SU-DHL-6 (cell line): ENCODE data around the gene CHST15.

Experiments used
- H2AFZ ChIP-seq: fragments of 200-600 bp; sonication (generic); 2 replicates; pipeline ENCODE4 v1.6.1; 2014; ENCODE audit warnings: low read depth, mild to moderate bottlenecking, moderate library complexity, mixed read lengths, antibody characterized with exemption, low read length; ENCODE audit not compliant: severe bottlenecking
- H3F3A ChIP-seq: fragments of 200-600 bp; shearing (Covaris generic); 2 replicates; pipeline ENCODE4 v1.6.0; 2016; ENCODE audit warnings: antibody characterized with exemption, mild to moderate bottlenecking; ENCODE audit not compliant: insufficient read depth
- H3K27ac ChIP-seq: fragments of 200-600 bp; sonication (generic); 2 replicates; pipeline ENCODE4 v1.5.1; 2016; ENCODE audit warnings: low read depth, mild to moderate bottlenecking, low read length, moderate library complexity, mixed read lengths
- H3K27me3 ChIP-seq: fragments of 200-600 bp; sonication (generic), shearing (Covaris generic); 2 replicates; pipeline ENCODE4 v1.6.0; 2014; ENCODE audit warnings: mild to moderate bottlenecking, low read length
- H3K36me3 ChIP-seq: fragments of 200-600 bp; sonication (generic); 2 replicates; pipeline ENCODE4 v1.6.1; 2014; ENCODE audit warnings: mild to moderate bottlenecking, low read length, mixed read lengths
- H3K4me2 ChIP-seq: fragments of 300-600, 200-600 bp; shearing (Covaris generic), sonication (generic); 2 replicates; pipeline ENCODE4 v1.6.0; 2014; ENCODE audit warnings: low read length, low read depth, mild to moderate bottlenecking; ENCODE audit not compliant: poor library complexity, severe bottlenecking
- H3K4me3 ChIP-seq: fragments of 200-600 bp; sonication (generic); 2 replicates; pipeline ENCODE4 v1.5.1; 2014; ENCODE audit warnings: antibody characterized with exemption, low read length, mild to moderate bottlenecking, mixed read lengths; ENCODE audit not compliant: insufficient read depth, poor library complexity, severe bottlenecking
- H3K79me2 ChIP-seq: fragments of 200-600 bp; sonication (generic); 2 replicates; pipeline ENCODE4 v1.6.1; 2014; ENCODE audit warnings: mild to moderate bottlenecking, low read length, moderate library complexity; ENCODE audit not compliant: insufficient read depth
- H3K9ac ChIP-seq: fragments of 200-600 bp; sonication (generic); 2 replicates; pipeline ENCODE4 v1.7.0; 2014; ENCODE audit warnings: mild to moderate bottlenecking, low read length
- H3K9me2 ChIP-seq: fragments of 200-600 bp; sonication (generic); replicated peaks from 2 replicates; pipeline ENCODE4 v1.6.1; 2014; ENCODE audit warnings: low read length; ENCODE audit not compliant: insufficient read depth
- H3K9me3 ChIP-seq: fragments of 200-600 bp; sonication (generic); 2 replicates; pipeline ENCODE4 v1.6.1; 2014; ENCODE audit warnings: low read length, mixed read lengths; ENCODE audit not compliant: insufficient read depth
- H4K20me1 ChIP-seq: fragments of 200-600 bp; sonication (generic); 2 replicates; pipeline ENCODE4 v1.6.1; 2014; ENCODE audit warnings: low read depth, mild to moderate bottlenecking, antibody characterized with exemption, low read length, moderate library complexity, mixed read lengths
- CTCF ChIP-seq: fragments of 200-600 bp; sonication (generic); IDR thresholded peaks from one replicate; pipeline ENCODE4 v1.5.1; 2017; ENCODE audit warnings: antibody characterized with exemption, mild to moderate bottlenecking, low read length, moderate library complexity; ENCODE audit not compliant: insufficient read depth, poor library complexity, severe bottlenecking
- EZH2phosphoT487 ChIP-seq: fragments of 200-600 bp; sonication (generic), shearing (Covaris generic); conservative IDR thresholded peaks from 2 replicates; pipeline ENCODE4 v1.6.1; 2018; ENCODE audit warnings: mild to moderate bottlenecking, antibody characterized with exemption, low read length, moderate library complexity, mixed read lengths

CHST15 gene

GRCh38 chr10:124127965-124128810, 34.8 kb upstream of the CHST15 start:
- no peak for TF ChIP-seq CTCF
- TF ChIP-seq EZH2phosphoT487 = no peak
- H3K4me2 ChIP-seq = no peak overlapping the region
- H4K20me1 ChIP-seq = no peaks in the 10 kb centered on the region

GRCh38 chr10:124127563-124127962, 34.2 kb upstream of the CHST15 start:
- Histone ChIP-seq H3K9me2 (no peaks in the 10 kb centered on the region), H3K36me3 (no peaks in the 10 kb centered on the region), H3K27me3 (no peaks in the 10 kb centered on the region), H4K20me1 (no peaks in the 10 kb centered on the region), H3F3A (peaks cover 6% of the 10 kb centered on the region; the same call in 1 of the 2 replicates), H3K9ac (no peak overlapping the region), H3K9me3 (no peaks in the 10 kb centered on the region), H3K4me3 (no peak overlapping the region), H2AFZ (no peak overlapping the region), H3K79me2 (no peaks in the 10 kb centered on the region), H3K27ac (no peak overlapping the region), H3K4me2 (no peak overlapping the region)
- TF ChIP-seq EZH2phosphoT487 (no peak), CTCF (no peak)

More at GRCh38 chr10:124127965-124128810, 34.8 kb upstream of the CHST15 start:
- Histone ChIP-seq H3K36me3 (no peaks in the 10 kb centered on the region), H3K79me2 (no peaks in the 10 kb centered on the region), H3K9me3 (no peaks in the 10 kb centered on the region), H2AFZ (no peak overlapping the region), H3K27me3 (no peaks in the 10 kb centered on the region), H3F3A (peaks cover under 1% of the 10 kb centered on the region; the same call in 1 of the 2 replicates), H3K9ac (no peak overlapping the region), H3K27ac (no peak overlapping the region), H3K4me3 (no peak overlapping the region), H3K9me2 (no peaks in the 10 kb centered on the region)

GRCh38 chr10:124126983-124127385, 33.6 kb upstream of the CHST15 start:
- H3F3A ChIP-seq = peaks cover 6% of the 10 kb centered on the region; the same call in 1 of the 2 replicates
- H3K27ac ChIP-seq = no peak overlapping the region
- no peak overlapping the region for H2AFZ ChIP-seq
- H3K4me3 ChIP-seq = no peak overlapping the region
- no peaks in the 10 kb centered on the region for H3K9me3 ChIP-seq
- H4K20me1 ChIP-seq = no peaks in the 10 kb centered on the region
- H3K27me3 ChIP-seq = no peaks in the 10 kb centered on the region
- no peak overlapping the region for H3K4me2 ChIP-seq
- TF ChIP-seq EZH2phosphoT487 (no peak), CTCF (no peak)
- H3K79me2 ChIP-seq = no peaks in the 10 kb centered on the region
- H3K36me3 ChIP-seq = no peaks in the 10 kb centered on the region
- no peak overlapping the region for H3K9ac ChIP-seq
- no peaks in the 10 kb centered on the region for H3K9me2 ChIP-seq
